Cardiac muscle cell (in vitro differentiated cells and primary cell): ENCODE measurements around the gene SMG5. TPM values are rescaled to one million over a fixed set of nuclear protein-coding genes. Genes with fewer than 3 reads are reported as not detected.

Source experiments
- DNase-seq, 2 donors: peaks; one replicate each; pipeline versions ENCODE4 v3.0.0 to v3.0.0-alpha.2; 2010 to 2017; ENCODE audit warnings: low read depth in 1 of 2, low spot score in 1 of 2
- H3K27ac ChIP-seq: fragments of 200-600 bp; sonication (generic); 2 replicates; pipeline ENCODE4 v1.5.1; 2016
- H3K27me3 ChIP-seq: fragments of 200-600 bp; sonication (generic); 2 replicates; pipeline ENCODE4 v1.6.0; 2016; ENCODE audit warnings: control low read depth
- H3K36me3 ChIP-seq: fragments of 200-600 bp; sonication (generic); 2 replicates; pipeline ENCODE4 v1.5.1; 2016; ENCODE audit warnings: control low read depth
- H3K4me1 ChIP-seq: fragments of 200-600 bp; sonication (generic); 2 replicates; pipeline ENCODE4 v1.8.1; 2017; ENCODE audit warnings: low read depth, mild to moderate bottlenecking, mixed run types
- H3K4me3 ChIP-seq: fragments of 200-600 bp; sonication (generic); 2 replicates; pipeline ENCODE4 v1.5.1; 2016; ENCODE audit warnings: mild to moderate bottlenecking
- H3K9me3 ChIP-seq: fragments of 200-600 bp; sonication (generic); 2 replicates; pipeline ENCODE4 v1.5.1; 2017; ENCODE audit warnings: low read depth, mild to moderate bottlenecking, control low read depth
- CTCF ChIP-seq: IDR thresholded peaks from 2 replicates; pipeline ENCODE4 v1.5.1; 2012; ENCODE audit warnings: low read depth, mild to moderate bottlenecking, low read length
- polyA plus RNA-seq: library from polyadenylated mRNA; unstranded; fragments of >200 nt; fragmentation: Nextera tagmentation; extraction: Ambion mirVana; gene quantifications from 2 replicates; pipeline ENCODE4 v1.2.1, GENCODE V29; 2016
- total RNA-seq: library from RNA; depleted of rRNA; stranded (reverse); fragments of >200 nt; gene quantifications from 2 replicates; pipeline ENCODE4 v1.2.3, GENCODE V29; 2016

SMG5 gene
- total and polyA plus RNA-seq, 2 experiments from 2014 or later = 95.5 to 110 TPM

GRCh38 chr1:156236164-156236563, 46.5 kb downstream of the SMG5 start:
- no peak for DNase-seq
- Histone ChIP-seq H3K27me3 (no peaks in the 10 kb centered on the region), H3K27ac (no peak overlapping the region), H3K36me3 (peaks cover 26% of the 10 kb centered on the region), H3K9me3 (no peaks in the 10 kb centered on the region), H3K4me1 (no peaks in the 10 kb centered on the region), H3K4me3 (no peak overlapping the region)
- TF ChIP-seq CTCF = no peak

DNA sequence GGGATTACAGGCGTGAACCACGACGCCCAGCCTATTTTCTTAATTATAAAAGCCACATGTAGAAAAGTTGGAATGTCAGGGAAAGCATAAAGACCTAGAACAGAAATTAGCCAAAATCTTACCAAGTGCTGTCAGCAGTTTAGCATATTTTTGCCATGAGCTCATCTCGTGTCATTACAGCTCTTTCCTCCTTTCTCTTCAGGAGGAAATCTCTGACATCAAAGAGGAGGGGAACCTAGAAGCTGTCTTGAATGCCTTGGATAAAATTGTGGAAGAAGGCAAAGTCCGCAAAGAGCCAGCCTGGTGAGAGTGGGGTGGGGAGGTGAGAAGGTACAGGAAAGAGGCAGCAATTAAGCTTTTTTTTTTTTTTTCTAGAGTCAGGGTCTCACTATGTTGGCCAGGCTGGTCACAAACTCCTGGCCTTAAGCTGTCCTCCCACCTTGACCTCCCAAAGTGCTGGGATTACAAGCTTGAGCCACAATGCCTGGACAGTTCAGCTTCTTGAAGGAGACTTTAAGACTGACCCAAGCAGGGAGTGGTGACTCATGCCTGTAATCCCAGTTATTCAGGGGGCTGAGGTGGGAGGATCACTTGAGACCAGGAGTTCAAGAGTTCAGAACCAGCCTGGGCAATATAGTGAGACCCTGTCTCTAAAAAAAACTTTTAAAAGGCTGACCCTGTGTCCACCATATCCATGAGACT, 49.0 kb downstream of the SMG5 start:
- Histone ChIP-seq H3K36me3 (peaks cover 25% of the 10 kb centered on the region), H3K9me3 (no peaks in the 10 kb centered on the region), H3K27ac (no peak overlapping the region), H3K27me3 (no peaks in the 10 kb centered on the region), H3K4me3 (no peak overlapping the region), H3K4me1 (no peaks in the 10 kb centered on the region)
- TF ChIP-seq CTCF = no peak
- peak in 1 of 2 donors; percentile 83 for DNase-seq

DNA sequence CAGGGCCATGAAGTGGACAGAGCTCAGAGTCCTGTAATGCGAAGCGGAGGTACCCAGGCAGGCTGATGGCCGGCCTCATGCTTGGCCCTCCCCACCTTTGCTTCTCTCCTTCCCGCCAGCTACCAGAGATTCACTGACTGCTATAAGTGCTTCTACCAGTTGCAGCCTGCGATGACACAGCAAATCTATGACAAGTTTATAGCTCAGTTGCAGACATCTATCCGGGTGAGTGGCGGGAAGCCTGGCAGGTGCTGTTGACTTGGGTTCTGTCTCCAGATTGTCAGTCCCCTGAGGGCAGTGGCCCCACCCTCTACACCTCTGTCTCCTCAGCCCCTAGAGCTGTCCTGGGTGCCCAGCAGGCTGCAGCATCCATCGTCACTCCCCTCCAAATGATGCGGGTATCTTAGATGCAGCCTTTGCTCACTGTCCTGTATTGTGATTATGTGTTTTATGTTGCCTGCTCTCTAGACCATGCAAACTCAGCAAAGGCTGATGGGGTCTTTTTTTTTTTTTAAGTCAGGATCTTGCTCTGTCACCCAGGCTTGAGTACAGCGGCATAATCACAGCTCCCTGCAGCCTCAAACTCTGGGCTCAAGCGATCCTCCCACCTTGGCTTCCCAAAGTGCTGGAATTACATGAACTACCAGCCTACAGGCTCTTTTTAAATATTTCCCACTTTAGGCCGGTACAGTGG, 50.3 kb downstream of the SMG5 start:
- Histone ChIP-seq H3K4me3 (no peak overlapping the region), H3K27me3 (no peaks in the 10 kb centered on the region), H3K9me3 (no peaks in the 10 kb centered on the region), H3K4me1 (no peaks in the 10 kb centered on the region), H3K27ac (no peak overlapping the region), H3K36me3 (peaks cover 19% of the 10 kb centered on the region)
- DNase-seq = no peak
- TF ChIP-seq CTCF = no peak

DNA sequence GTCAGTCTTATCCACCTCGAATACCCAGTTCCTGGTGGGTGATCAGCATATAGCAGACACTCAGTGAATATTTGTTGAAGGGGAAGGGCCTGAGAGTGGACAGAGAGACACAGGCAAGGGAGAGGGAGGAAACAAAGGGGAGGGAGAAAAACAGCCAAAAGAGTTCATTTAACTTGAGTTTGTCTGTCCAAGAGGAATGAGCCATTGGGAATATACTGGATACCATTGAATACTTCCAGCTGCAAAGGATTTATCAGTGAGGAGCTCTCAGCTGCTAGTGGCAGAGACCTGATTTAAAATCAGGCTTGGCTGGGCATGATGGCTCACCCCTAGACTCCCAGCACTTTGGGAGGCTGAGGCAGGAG, 52.2 kb downstream of the SMG5 start:
- Histone ChIP-seq H3K27ac (no peak overlapping the region), H3K4me3 (no peak overlapping the region), H3K27me3 (no peaks in the 10 kb centered on the region), H3K36me3 (peaks cover 14% of the 10 kb centered on the region), H3K4me1 (no peaks in the 10 kb centered on the region), H3K9me3 (no peaks in the 10 kb centered on the region)
- no peak for DNase-seq
- TF ChIP-seq CTCF = no peak

- no peak for DNase-seq
- Histone ChIP-seq H3K9me3 (no peaks in the 10 kb centered on the region), H3K27me3 (no peaks in the 10 kb centered on the region), H3K4me1 (no peaks in the 10 kb centered on the region), H3K4me3 (no peak overlapping the region), H3K27ac (no peak overlapping the region), H3K36me3 (peaks cover 14% of the 10 kb centered on the region)
- no peak for TF ChIP-seq CTCF
Observed at GRCh38 chr1:156229809-156230472, 52.7 kb downstream of the SMG5 start.
